Panc1 (cell line): ENCODE data around the gene MRPL11. TPM values are rescaled to one million over a fixed set of nuclear protein-coding genes. Genes with fewer than 3 reads are reported as not detected.
A peak's percentile ranks its signal among the peaks of the same experiment; 100 is the strongest.

Source experiments
- ATAC-seq: fragments of 200-7000 bp; cut with Tn5 transposase; 2 replicates; pipeline ENCODE4 v1.9.1; 2020; ENCODE audit warnings: mild to moderate bottlenecking, moderate library complexity
- BruUV-seq: library from RNA; stranded (reverse); fragments of 400-500 nt; replicated peaks from 2 replicates; lab custom pipeline; 2021; lab: Mats Ljungman, UMichigan
- CTCF ChIA-PET: fragments of 300-600 bp; sonication (Branson Sonifier 250); formaldehyde crosslinking; loops from one replicate; lab custom pipeline; 2022; ENCODE audit warnings: antibody characterized with exemption; lab: Charles Lee
- POLR2A ChIA-PET: fragments of 300-600 bp; sonication (Branson Sonifier 250); formaldehyde crosslinking; loops from one replicate; lab custom pipeline; 2022; ENCODE audit warnings: antibody characterized with exemption; lab: Charles Lee
- DNase-seq: peaks from one replicate; pipeline ENCODE4 v3.0.0-alpha.2; 2010; ENCODE audit warnings: low read depth, low spot score
- H3K27ac ChIP-seq: 2 replicates; pipeline ENCODE4 v1.5.1; 2011; ENCODE audit warnings: mild to moderate bottlenecking, low read length, inconsistent platforms
- H3K27me3 ChIP-seq: fragments of 200-500 bp; sonication (Bioruptor generic); 2 replicates; pipeline ENCODE4 v1.6.0; 2014; ENCODE audit warnings: low read length, inconsistent platforms; ENCODE audit not compliant: control insufficient read depth, insufficient read depth
- H3K36me3 ChIP-seq: fragments of 200-500 bp; sonication (Bioruptor generic); 2 replicates; pipeline ENCODE4 v1.5.1; 2014; ENCODE audit warnings: inconsistent platforms, mild to moderate bottlenecking, low read length, moderate library complexity; ENCODE audit not compliant: control insufficient read depth, insufficient read depth
- H3K4me1 ChIP-seq: 2 replicates; pipeline ENCODE4 v1.5.1; 2011; ENCODE audit warnings: inconsistent platforms, mild to moderate bottlenecking, low read length, moderate library complexity; ENCODE audit not compliant: control insufficient read depth, insufficient read depth
- H3K4me3 ChIP-seq, 2 experiments: 2 replicates each; pipeline ENCODE4 v1.5.1; 2011 to 2012; ENCODE audit warnings: low read depth in 2 of 2, low read length in 2 of 2, mild to moderate bottlenecking in 2 of 2, inconsistent platforms in 1 of 2, moderate library complexity in 1 of 2
- H3K9me3 ChIP-seq: fragments of 200-500 bp; sonication (Bioruptor generic); 2 replicates; pipeline ENCODE4 v1.5.1; 2014; ENCODE audit warnings: low read depth, mild to moderate bottlenecking, inconsistent platforms, low read length, moderate library complexity; ENCODE audit not compliant: control insufficient read depth, insufficient read depth
- CTCF ChIP-seq: fragments of 450-650 bp; IDR thresholded peaks from 2 replicates; pipeline ENCODE4 v1.5.1; 2017; ENCODE audit warnings: mild to moderate bottlenecking
- POLR2AphosphoS5 ChIP-seq: IDR thresholded peaks from 2 replicates; pipeline ENCODE4 v1.6.1; 2012; ENCODE audit warnings: mild to moderate bottlenecking, low read depth, low read length, moderate library complexity
- REST ChIP-seq, 2 experiments: IDR thresholded peaks; 2 replicates each; pipeline ENCODE4 v1.6.1; 2011 to 2012; ENCODE audit warnings: low read depth in 2 of 2, control low read depth in 1 of 2, low read length in 1 of 2, mild to moderate bottlenecking in 1 of 2, moderate library complexity in 1 of 2; ENCODE audit not compliant: insufficient read depth in 1 of 2
- SIN3A ChIP-seq: IDR thresholded peaks from 2 replicates; pipeline ENCODE4 v1.6.1; 2012; ENCODE audit warnings: low read depth, mild to moderate bottlenecking, low read length, moderate library complexity, borderline replicate concordance; ENCODE audit not compliant: insufficient read depth
- TCF7L2 ChIP-seq: IDR thresholded peaks from 2 replicates; pipeline ENCODE4 v1.6.1; 2011; ENCODE audit warnings: mild to moderate bottlenecking, low read depth, low read length, inconsistent platforms
- in situ Hi-C: cut with HindIII; loops from 2 replicates; pipeline ENCODE4 v1.10.0; 2016; ENCODE audit warnings: low sequenced_read_pairs, low pct_unique_long_range_greater_than_20kb
- intact Hi-C: fragments of 100-400 bp; cut with micrococcal nuclease; formaldehyde crosslinking; loops from one replicate; pipeline ENCODE4 v1.10.0; 2022; ENCODE audit not compliant: unreplicated experiment
- total RNA-seq: library from RNA; stranded (reverse); gene quantifications from one replicate; pipeline ENCODE4 v1.2.1, GENCODE V29; 2021; ENCODE audit not compliant: unreplicated experiment

MRPL11 gene
- total RNA-seq, 1 experiment from 2014 or later: 158 TPM

DNA sequence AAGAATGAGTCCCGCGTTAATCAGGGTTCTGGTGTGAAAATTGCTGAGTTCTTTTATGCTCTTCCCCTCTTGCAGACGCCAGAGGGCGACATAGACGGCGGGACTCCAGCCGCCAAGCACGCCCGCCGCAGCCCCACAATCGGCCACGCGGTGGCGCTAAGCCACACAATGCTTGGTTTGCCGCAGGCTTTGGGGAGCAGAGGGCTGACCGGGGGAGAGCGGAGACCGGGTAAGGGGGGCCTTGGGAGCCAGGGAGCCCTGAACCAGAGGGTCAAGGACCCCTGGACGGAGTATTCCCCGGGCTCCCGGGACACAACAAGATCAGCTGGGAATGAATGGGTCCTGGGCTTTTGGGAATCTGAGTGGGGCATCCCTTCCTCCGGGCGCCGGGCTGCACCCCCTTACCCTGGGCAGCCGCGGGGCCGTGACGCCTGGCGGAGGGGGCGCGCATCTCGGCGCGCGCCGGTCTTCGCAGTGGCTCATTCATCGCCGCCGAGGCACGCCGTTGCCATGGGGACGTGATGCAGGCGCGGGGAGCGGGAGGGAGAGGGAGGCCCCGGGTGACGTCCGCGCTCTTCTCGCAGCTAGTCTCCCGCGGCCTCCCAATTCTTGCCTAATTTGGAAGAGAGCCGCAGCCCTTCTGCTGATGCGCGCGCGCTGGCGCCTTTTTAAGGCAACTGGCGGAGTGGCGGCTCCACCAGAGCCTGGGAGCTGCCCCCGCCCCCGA is 30.0 kb downstream of the MRPL11 start:
- ChIA-PET POLR2A (interaction anchor here (0.7 kb wide), 1 partner anchor 20 kb away, joined by 5 read pairs; no protein-coding TSS in a partner anchor), CTCF (interaction anchor here (0.6 to 1.2 kb wide), 3 partner anchors 21 to 138 kb away, joined by 3 to 4 read pairs (median 4); partner anchors contain the start of genes ACTN3 and MRPL11)
- DNase-seq: no peak
- TF ChIP-seq SIN3A: 0 out of 2 replicates have a peak, but pooled peaks have one; percentile 38
- TF ChIP-seq REST (IDR thresholded peaks at IDR 0.05; ENCODE audit: insufficient read depth in 1 of 2, low read depth in 2 of 2, low read length in 1 of 2): peak in 1 of 2 experiments; percentile 82; a peak in 2 of 4 replicates
- peak; percentile 100 for TF ChIP-seq CTCF
- no peak for TF ChIP-seq TCF7L2
- no peak for TF ChIP-seq POLR2AphosphoS5
- H3K27me3 ChIP-seq: peaks cover 24% of the 10 kb centered on the region
- peak overlapping the region; percentile 40 to 54 for H3K4me3 ChIP-seq
- in situ Hi-C loops (no loop called here), intact Hi-C loops (loop anchor here (1.0 to 2.0 kb wide), 3 partner anchors 22 to 270 kb away; no protein-coding TSS in a partner anchor)
- ATAC-seq: peak; percentile 91
- H3K4me1 ChIP-seq: no peaks in the 10 kb centered on the region
- H3K27ac ChIP-seq: no peak overlapping the region
- no peaks in the 10 kb centered on the region for H3K36me3 ChIP-seq
- BruUV-seq: no TSS peak
- H3K9me3 ChIP-seq: no peaks in the 10 kb centered on the region

DNA sequence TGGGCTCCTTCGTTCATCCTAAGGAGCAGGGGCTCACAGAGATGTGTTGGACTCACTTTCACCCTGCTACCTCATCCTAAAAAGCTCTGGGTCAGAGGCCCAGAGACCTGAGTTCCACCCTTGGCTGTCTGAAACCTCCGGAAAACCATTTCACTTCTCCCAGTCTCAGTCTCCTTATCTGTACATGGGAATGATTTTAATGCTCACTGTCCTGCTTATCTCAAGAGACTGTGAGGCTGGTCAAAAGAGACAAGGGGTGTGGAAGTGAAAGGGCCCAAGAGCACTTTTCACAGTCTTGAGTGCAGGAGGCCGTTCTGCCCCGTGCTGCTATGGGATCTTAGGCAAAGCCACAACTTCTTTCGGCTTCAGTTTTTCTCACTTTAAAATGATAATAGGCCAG is 31.0 kb downstream of the MRPL11 start:
- no TSS peak for BruUV-seq
- H3K27me3 ChIP-seq: peaks cover 24% of the 10 kb centered on the region
- intact Hi-C loops (loop anchor here (1.0 to 2.0 kb wide), 3 partner anchors 23 to 271 kb away; no protein-coding TSS in a partner anchor), in situ Hi-C loops (no loop called here)
- no peaks in the 10 kb centered on the region for H3K36me3 ChIP-seq
- ATAC-seq (no peak), DNase-seq (no peak)
- H3K9me3 ChIP-seq: no peaks in the 10 kb centered on the region
- POLR2A ChIA-PET: interaction anchor here (0.6 kb wide), 1 partner anchor 61 kb away, joined by 3 read pairs; no protein-coding TSS in a partner anchor
- no peak overlapping the region for H3K27ac ChIP-seq
- no peaks in the 10 kb centered on the region for H3K4me1 ChIP-seq
- no peak overlapping the region for H3K4me3 ChIP-seq
- no peak for TF ChIP-seq POLR2AphosphoS5
- TF ChIP-seq SIN3A: no peak
- no peak for TF ChIP-seq CTCF
- no peak for TF ChIP-seq TCF7L2
- TF ChIP-seq REST (IDR thresholded peaks at IDR 0.05; ENCODE audit: insufficient read depth in 1 of 2, low read depth in 2 of 2, low read length in 1 of 2): no peak
- CTCF ChIA-PET: interaction anchor here (0.6 to 1.2 kb wide), 6 partner anchors 10 to 71 kb away, joined by 3 to 18 read pairs (median 4); partner anchors contain the start of gene PELI3
